Measurements from ENCODE around the gene LDHB. TPM values are rescaled to one million over a fixed set of nuclear protein-coding genes. Genes with fewer than 3 reads are reported as not detected.

The LDHB gene
- total RNA-seq, 1 experiment from 2014 or later = 1,454 TPM

DNA sequence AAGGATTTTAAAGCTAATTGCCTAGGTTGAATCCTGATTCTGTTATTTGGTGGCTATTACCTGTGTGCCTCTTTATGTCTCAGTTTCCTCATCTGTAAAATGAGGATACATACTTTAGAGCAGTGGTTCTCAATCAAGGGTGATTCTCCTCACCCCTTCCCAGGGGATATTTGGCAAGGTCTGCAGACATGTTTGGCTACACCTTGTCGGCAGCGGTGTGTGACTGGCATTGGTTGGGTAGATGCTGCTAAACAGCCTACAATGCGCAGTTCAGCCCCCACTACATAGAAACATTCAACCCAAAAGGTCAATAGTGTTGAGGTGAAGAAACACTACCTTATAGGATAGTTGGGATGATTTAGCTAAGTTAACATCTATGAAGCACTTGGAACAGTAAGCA is 23.4 kb downstream of the LDHB start:
- no peaks in the 10 kb centered on the region for H3K27me3 ChIP-seq (ENCODE audit: insufficient read depth, low read length)
- H2AFZ ChIP-seq (ENCODE audit: low read depth, low read length, poor library complexity, severe bottlenecking) = no peak overlapping the region
- no peaks in the 10 kb centered on the region for H3K4me1 ChIP-seq (ENCODE audit: control insufficient read depth in 1 of 2, insufficient read depth in 2 of 2, low read length in 2 of 2)
- no peak for DNase-seq (ENCODE audit: low read depth, low spot score)
- no peaks in the 10 kb centered on the region for H3K9me2 ChIP-seq (ENCODE audit: insufficient read depth)
- no peak overlapping the region for H3K27ac ChIP-seq (ENCODE audit: low read depth, low read length)
- peaks cover 41 to 44% of the 10 kb centered on the region in 2 experiments for H3K36me3 ChIP-seq (ENCODE audit: control insufficient read depth in 1 of 2, insufficient read depth in 2 of 2, low read length in 2 of 2)
- no peak overlapping the region for H3K4me2 ChIP-seq (ENCODE audit: low read length)
- H3K9ac ChIP-seq (ENCODE audit: low read length) = no peak overlapping the region
- H3K79me2 ChIP-seq (ENCODE audit: insufficient read depth, low read length) = peaks cover 16% of the 10 kb centered on the region
- peak; percentile 51 for ATAC-seq
- no peaks in the 10 kb centered on the region for H3K9me3 ChIP-seq (ENCODE audit: control insufficient read depth in 1 of 2, insufficient read depth in 1 of 2, low read depth in 1 of 2, low read length in 2 of 2)
- RAD21 ChIA-PET (ENCODE audit: low non-redundant PET in 1 of 2, low total read pairs in 2 of 2, uncharacterized antibody in 2 of 2, unreplicated experiment in 2 of 2) = no interaction called here
- H3K4me3 ChIP-seq (replicated peaks in 1 of 2; ENCODE audit: low read depth in 1 of 2, low read length in 2 of 2) = no peak overlapping the region
- no TSS peak for BruUV-seq (replicated peaks)
- intact Hi-C loops (cut with micrococcal nuclease) = no loop called here
- POLR2A ChIA-PET = no interaction called here
- TF ChIP-seq YY1 (IDR thresholded peaks at IDR 0.05; ENCODE audit: extremely low read depth, insufficient replicate concordance, low read depth, low read length) = no peak
- no peak for TF ChIP-seq POLR2AphosphoS5 (IDR thresholded peaks at IDR 0.05; ENCODE audit: low read depth, low read length)
- TF ChIP-seq SP1 (IDR thresholded peaks at IDR 0.05; ENCODE audit: low read depth) = no peak
- TF ChIP-seq TCF7L2 (IDR thresholded peaks at IDR 0.05; ENCODE audit: borderline replicate concordance, extremely low read depth, insufficient read depth, insufficient read length) = no peak
- no peak for TF ChIP-seq EZH2 (IDR thresholded peaks at IDR 0.05)
- TF ChIP-seq EZH2phosphoT487 (IDR thresholded peaks at IDR 0.05; ENCODE audit: borderline replicate concordance) = no peak
- no peak for TF ChIP-seq JUND (IDR thresholded peaks at IDR 0.05)
- TF ChIP-seq, protein P1, sequence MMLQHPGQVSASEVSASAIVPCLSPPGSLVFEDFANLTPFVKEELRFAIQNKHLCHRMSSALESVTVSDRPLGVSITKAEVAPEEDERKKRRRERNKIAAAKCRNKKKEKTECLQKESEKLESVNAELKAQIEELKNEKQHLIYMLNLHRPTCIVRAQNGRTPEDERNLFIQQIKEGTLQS (IDR thresholded peaks at IDR 0.05) = no peak
- TF ChIP-seq EGR1 (IDR thresholded peaks at IDR 0.05; ENCODE audit: low read depth) = no peak
- no peak for TF ChIP-seq SRF (IDR thresholded peaks at IDR 0.05; ENCODE audit: low read depth)
- no peak for TF ChIP-seq POLR2A (IDR thresholded peaks at IDR 0.05; ENCODE audit: borderline replicate concordance, extremely low read depth, insufficient read depth, insufficient read length)
- H4K20me1 ChIP-seq (ENCODE audit: insufficient read depth) = peaks cover 32% of the 10 kb centered on the region
- CTCF ChIA-PET = no interaction called here

DNA sequence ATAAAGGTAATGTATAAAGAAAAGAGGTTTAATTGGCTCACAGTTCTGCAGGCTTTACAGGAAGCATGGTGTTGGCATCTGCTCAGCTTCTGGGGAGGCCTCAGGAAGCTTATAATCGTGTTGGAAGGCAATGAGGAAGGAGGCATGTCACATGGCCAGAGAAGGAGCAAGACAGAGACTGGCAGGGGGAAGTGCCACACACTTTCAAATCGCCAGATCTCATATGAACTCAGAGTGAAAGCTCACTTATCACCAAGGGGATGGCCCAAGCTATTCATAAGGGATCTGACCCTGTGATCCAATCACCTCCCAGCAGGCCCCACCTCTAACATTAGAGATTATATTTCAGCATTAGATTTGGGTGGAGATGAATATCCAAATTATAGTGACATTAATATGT is 26.3 kb downstream of the LDHB start:
- H2AFZ ChIP-seq (ENCODE audit: low read depth, low read length, poor library complexity, severe bottlenecking) = no peak overlapping the region
- H3K9me3 ChIP-seq (ENCODE audit: control insufficient read depth in 1 of 2, insufficient read depth in 1 of 2, low read depth in 1 of 2, low read length in 2 of 2) = no peaks in the 10 kb centered on the region
- CTCF ChIA-PET = no interaction called here
- H3K4me1 ChIP-seq (ENCODE audit: control insufficient read depth in 1 of 2, insufficient read depth in 2 of 2, low read length in 2 of 2) = no peaks in the 10 kb centered on the region
- no peak overlapping the region for H3K4me3 ChIP-seq (replicated peaks in 1 of 2; ENCODE audit: low read depth in 1 of 2, low read length in 2 of 2)
- ATAC-seq = no peak
- intact Hi-C loops (cut with micrococcal nuclease) = no loop called here
- no peaks in the 10 kb centered on the region for H3K79me2 ChIP-seq (ENCODE audit: insufficient read depth, low read length)
- RAD21 ChIA-PET (ENCODE audit: low non-redundant PET in 1 of 2, low total read pairs in 2 of 2, uncharacterized antibody in 2 of 2, unreplicated experiment in 2 of 2) = no interaction called here
- H3K36me3 ChIP-seq (ENCODE audit: control insufficient read depth in 1 of 2, insufficient read depth in 2 of 2, low read length in 2 of 2) = peaks cover 13 to 17% of the 10 kb centered on the region in 2 experiments
- no peaks in the 10 kb centered on the region for H3K27me3 ChIP-seq (ENCODE audit: insufficient read depth, low read length)
- no peak overlapping the region for H3K27ac ChIP-seq (ENCODE audit: low read depth, low read length)
- peaks cover 13% of the 10 kb centered on the region for H4K20me1 ChIP-seq (ENCODE audit: insufficient read depth)
- H3K4me2 ChIP-seq (ENCODE audit: low read length) = no peak overlapping the region
- POLR2A ChIA-PET = no interaction called here
- TF ChIP-seq CBX3 (IDR thresholded peaks at IDR 0.05; ENCODE audit: low read depth) (no peak), RAD21 (IDR thresholded peaks at IDR 0.05; ENCODE audit: low read depth) (no peak), EGR1 (IDR thresholded peaks at IDR 0.05; ENCODE audit: low read depth) (no peak), SP1 (IDR thresholded peaks at IDR 0.05; ENCODE audit: low read depth) (no peak), POLR2A (IDR thresholded peaks at IDR 0.05; ENCODE audit: borderline replicate concordance, extremely low read depth, insufficient read depth, insufficient read length) (no peak), EZH2 (IDR thresholded peaks at IDR 0.05) (no peak), POLR2AphosphoS5 (IDR thresholded peaks at IDR 0.05; ENCODE audit: low read depth, low read length) (no peak), TCF7L2 (IDR thresholded peaks at IDR 0.05; ENCODE audit: borderline replicate concordance, extremely low read depth, insufficient read depth, insufficient read length) (no peak), ZNF274 (IDR thresholded peaks at IDR 0.05; ENCODE audit: low read depth, low read length) (no peak), SIN3A (IDR thresholded peaks at IDR 0.05; ENCODE audit: low read depth) (no peak), EZH2phosphoT487 (IDR thresholded peaks at IDR 0.05; ENCODE audit: borderline replicate concordance) (no peak)
- TF ChIP-seq, protein P1 (IDR thresholded peaks at IDR 0.05) = no peak
- TF ChIP-seq, protein P2, sequence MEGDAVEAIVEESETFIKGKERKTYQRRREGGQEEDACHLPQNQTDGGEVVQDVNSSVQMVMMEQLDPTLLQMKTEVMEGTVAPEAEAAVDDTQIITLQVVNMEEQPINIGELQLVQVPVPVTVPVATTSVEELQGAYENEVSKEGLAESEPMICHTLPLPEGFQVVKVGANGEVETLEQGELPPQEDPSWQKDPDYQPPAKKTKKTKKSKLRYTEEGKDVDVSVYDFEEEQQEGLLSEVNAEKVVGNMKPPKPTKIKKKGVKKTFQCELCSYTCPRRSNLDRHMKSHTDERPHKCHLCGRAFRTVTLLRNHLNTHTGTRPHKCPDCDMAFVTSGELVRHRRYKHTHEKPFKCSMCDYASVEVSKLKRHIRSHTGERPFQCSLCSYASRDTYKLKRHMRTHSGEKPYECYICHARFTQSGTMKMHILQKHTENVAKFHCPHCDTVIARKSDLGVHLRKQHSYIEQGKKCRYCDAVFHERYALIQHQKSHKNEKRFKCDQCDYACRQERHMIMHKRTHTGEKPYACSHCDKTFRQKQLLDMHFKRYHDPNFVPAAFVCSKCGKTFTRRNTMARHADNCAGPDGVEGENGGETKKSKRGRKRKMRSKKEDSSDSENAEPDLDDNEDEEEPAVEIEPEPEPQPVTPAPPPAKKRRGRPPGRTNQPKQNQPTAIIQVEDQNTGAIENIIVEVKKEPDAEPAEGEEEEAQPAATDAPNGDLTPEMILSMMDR (IDR thresholded peaks at IDR 0.05 in 2 of 3, conservative IDR thresholded peaks at IDR 0.05 in 1 of 3; ENCODE audit: borderline replicate concordance in 1 of 3, insufficient read depth in 1 of 3, low read depth in 2 of 3, low read length in 2 of 3) = no peak
- TF ChIP-seq, protein P3, sequence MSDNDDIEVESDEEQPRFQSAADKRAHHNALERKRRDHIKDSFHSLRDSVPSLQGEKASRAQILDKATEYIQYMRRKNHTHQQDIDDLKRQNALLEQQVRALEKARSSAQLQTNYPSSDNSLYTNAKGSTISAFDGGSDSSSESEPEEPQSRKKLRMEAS (IDR thresholded peaks at IDR 0.05) = no peak
- no peak for DNase-seq (ENCODE audit: low read depth, low spot score)
- BruUV-seq (replicated peaks) = no TSS peak
- no peak overlapping the region for H3K9ac ChIP-seq (ENCODE audit: low read length)
- H3K9me2 ChIP-seq (ENCODE audit: insufficient read depth) = no peaks in the 10 kb centered on the region

Measured in HCT116 (cell line).